BE2C (cell line): Measurements from ENCODE around the gene DPEP2NB.
"Not testable (repeated sequence)": the region's sequence is repeated elsewhere in the genome, so short reads cannot be mapped to it uniquely, and the experiment has no call there.

Experiments used
- DNase-seq: peaks from one replicate; pipeline ENCODE4 v3.0.0-alpha.2; 2020
- H3K27me3 ChIP-seq: fragments of 250-450 bp; sonication (Bioruptor Pico); 2 replicates; pipeline ENCODE4 v1.5.1; 2020; ENCODE audit warnings: mild to moderate bottlenecking
- H3K36me3 ChIP-seq: fragments of 250-450 bp; sonication (Bioruptor Pico); 2 replicates; pipeline ENCODE4 v1.5.1; 2020; ENCODE audit warnings: mild to moderate bottlenecking
- H3K4me1 ChIP-seq: fragments of 250-450 bp; sonication (Bioruptor Pico); 2 replicates; pipeline ENCODE4 v1.5.1; 2020
- H3K4me3 ChIP-seq: 2 replicates; pipeline ENCODE4 v1.5.1; 2011; ENCODE audit warnings: low read depth, low read length
- H3K9me3 ChIP-seq: fragments of 250-450 bp; sonication (Bioruptor Pico); 2 replicates; pipeline ENCODE4 v1.5.1; 2020
- CTCF ChIP-seq: IDR thresholded peaks from 2 replicates; pipeline ENCODE4 v1.5.1; 2012; ENCODE audit warnings: mild to moderate bottlenecking, low read depth, low read length

DPEP2NB gene

GRCh38 chr16:68022278-68022727, 6.6 kb upstream of the DPEP2NB start:
- no peak for DNase-seq
- peak overlapping the region; percentile 95 for H3K4me3 ChIP-seq
- H3K4me1 ChIP-seq: no peaks in the 10 kb centered on the region
- TF ChIP-seq CTCF: no peak
- no peaks in the 10 kb centered on the region for H3K9me3 ChIP-seq
- H3K27me3 ChIP-seq: no peaks in the 10 kb centered on the region
- peaks cover 13% of the 10 kb centered on the region for H3K36me3 ChIP-seq

- Histone ChIP-seq H3K9me3 (no peaks in the 10 kb centered on the region), H3K27me3 (no peaks in the 10 kb centered on the region), H3K4me1 (no peaks in the 10 kb centered on the region), H3K4me3 (peak overlapping the region; percentile 95), H3K36me3 (peaks cover 13% of the 10 kb centered on the region)
- TF ChIP-seq CTCF: no peak
- DNase-seq: no peak
Measured at GRCh38 chr16:68021490-68021889, 5.8 kb upstream of the DPEP2NB start.

- TF ChIP-seq CTCF: no peak
- no peak for DNase-seq
- peaks cover 11% of the 10 kb centered on the region for H3K36me3 ChIP-seq
- H3K4me3 ChIP-seq: no peak overlapping the region
- no peaks in the 10 kb centered on the region for H3K4me1 ChIP-seq
- H3K27me3 ChIP-seq: no peaks in the 10 kb centered on the region
- no peaks in the 10 kb centered on the region for H3K9me3 ChIP-seq
Measured at GRCh38 chr16:68019167-68019680, 3.5 kb upstream of the DPEP2NB start.

GRCh38 chr16:68013440-68013839, 2.3 kb downstream of the DPEP2NB start:
- no peak for DNase-seq
- Histone ChIP-seq H3K9me3 (no peaks in the 10 kb centered on the region), H3K4me1 (no peaks in the 10 kb centered on the region), H3K4me3 (no peak overlapping the region), H3K36me3 (no peaks in the 10 kb centered on the region), H3K27me3 (no peaks in the 10 kb centered on the region)
- no peak for TF ChIP-seq CTCF

- not testable (repeated sequence) for H3K27me3 ChIP-seq, H3K4me1 ChIP-seq, DNase-seq, H3K9me3 ChIP-seq, H3K36me3 ChIP-seq, H3K4me3 ChIP-seq
Measured at GRCh38 chr16:68009872-68010271, 5.8 kb downstream of the DPEP2NB start.

GRCh38 chr16:68009157-68009735, 6.5 kb downstream of the DPEP2NB start:
- Histone ChIP-seq H3K4me1 (no peaks in the 10 kb centered on the region), H3K27me3 (no peaks in the 10 kb centered on the region), H3K4me3 (no peak overlapping the region), H3K9me3 (no peaks in the 10 kb centered on the region), H3K36me3 (no peaks in the 10 kb centered on the region)
- DNase-seq: no peak
- TF ChIP-seq CTCF: no peak
